Measurements from ENCODE around the gene MYO15A.

The MYO15A gene

GRCh38 chr17:18116078-18116477, 7.5 kb downstream of the MYO15A start:
- no peak for TF ChIP-seq CTCF (IDR thresholded peaks at IDR 0.05; ENCODE audit: low read depth, low read length, missing control alignments)
- in situ Hi-C loops (cut with HindIII; ENCODE audit: low sequenced_read_pairs): no loop called here
- no peak for DNase-seq (ENCODE audit: low read depth)
- H3K4me3 ChIP-seq (ENCODE audit: low read depth, low read length): no peak overlapping the region

GRCh38 chr17:18117533-18117932, 9.0 kb downstream of the MYO15A start:
- no peak overlapping the region for H3K4me3 ChIP-seq (ENCODE audit: low read depth, low read length)
- in situ Hi-C loops (cut with HindIII; ENCODE audit: low sequenced_read_pairs): no loop called here
- TF ChIP-seq CTCF (IDR thresholded peaks at IDR 0.05; ENCODE audit: low read depth, low read length, missing control alignments): no peak
- no peak for DNase-seq (ENCODE audit: low read depth)

GRCh38 chr17:18117982-18118975, 9.7 kb downstream of the MYO15A start:
- TF ChIP-seq CTCF (IDR thresholded peaks at IDR 0.05; ENCODE audit: low read depth, low read length, missing control alignments): no peak
- DNase-seq (ENCODE audit: low read depth): no peak
- H3K4me3 ChIP-seq (ENCODE audit: low read depth, low read length): no peak overlapping the region
- in situ Hi-C loops (cut with HindIII; ENCODE audit: low sequenced_read_pairs): no loop called here

GRCh38 chr17:18119166-18119745, 10.7 kb downstream of the MYO15A start:
- DNase-seq (ENCODE audit: low read depth): no peak
- no peak for TF ChIP-seq CTCF (IDR thresholded peaks at IDR 0.05; ENCODE audit: low read depth, low read length, missing control alignments)
- H3K4me3 ChIP-seq (ENCODE audit: low read depth, low read length): no peak overlapping the region
- in situ Hi-C loops (cut with HindIII; ENCODE audit: low sequenced_read_pairs): no loop called here

GRCh38 chr17:18119938-18120337, 11.4 kb downstream of the MYO15A start:
- H3K4me3 ChIP-seq (ENCODE audit: low read depth, low read length): no peak overlapping the region
- in situ Hi-C loops (cut with HindIII; ENCODE audit: low sequenced_read_pairs): no loop called here
- no peak for TF ChIP-seq CTCF (IDR thresholded peaks at IDR 0.05; ENCODE audit: low read depth, low read length, missing control alignments)
- no peak for DNase-seq (ENCODE audit: low read depth)

GRCh38 chr17:18120461-18121017, 12.0 kb downstream of the MYO15A start:
- in situ Hi-C loops (cut with HindIII; ENCODE audit: low sequenced_read_pairs): no loop called here
- DNase-seq (ENCODE audit: low read depth): no peak
- TF ChIP-seq CTCF (IDR thresholded peaks at IDR 0.05; ENCODE audit: low read depth, low read length, missing control alignments): no peak
- H3K4me3 ChIP-seq (ENCODE audit: low read depth, low read length): no peak overlapping the region

All from astrocyte of the cerebellum (primary cell).